Measurements from ENCODE around the gene ACADSB.

Gene ACADSB

DNA sequence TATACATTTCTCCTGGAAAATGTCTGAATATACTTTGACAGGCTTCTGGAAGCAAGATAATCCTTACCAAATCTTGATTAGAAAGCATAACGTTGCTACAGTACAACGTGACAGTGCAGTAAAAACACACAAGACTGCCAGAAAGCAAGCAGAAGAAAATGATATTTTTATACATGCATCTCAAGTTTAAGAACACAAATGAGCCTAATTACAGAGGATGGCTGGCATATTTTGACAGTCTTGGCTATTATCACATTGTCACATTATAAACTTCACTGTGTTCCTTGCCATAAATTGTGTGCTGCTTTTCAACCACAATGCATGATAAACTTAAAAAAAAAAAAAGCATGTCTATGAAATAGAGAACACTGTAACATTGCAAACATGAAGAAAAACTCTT lies 4.5 kb upstream of the ACADSB start:
- DNase-seq (ENCODE audit: low spot score) = no peak

DNA sequence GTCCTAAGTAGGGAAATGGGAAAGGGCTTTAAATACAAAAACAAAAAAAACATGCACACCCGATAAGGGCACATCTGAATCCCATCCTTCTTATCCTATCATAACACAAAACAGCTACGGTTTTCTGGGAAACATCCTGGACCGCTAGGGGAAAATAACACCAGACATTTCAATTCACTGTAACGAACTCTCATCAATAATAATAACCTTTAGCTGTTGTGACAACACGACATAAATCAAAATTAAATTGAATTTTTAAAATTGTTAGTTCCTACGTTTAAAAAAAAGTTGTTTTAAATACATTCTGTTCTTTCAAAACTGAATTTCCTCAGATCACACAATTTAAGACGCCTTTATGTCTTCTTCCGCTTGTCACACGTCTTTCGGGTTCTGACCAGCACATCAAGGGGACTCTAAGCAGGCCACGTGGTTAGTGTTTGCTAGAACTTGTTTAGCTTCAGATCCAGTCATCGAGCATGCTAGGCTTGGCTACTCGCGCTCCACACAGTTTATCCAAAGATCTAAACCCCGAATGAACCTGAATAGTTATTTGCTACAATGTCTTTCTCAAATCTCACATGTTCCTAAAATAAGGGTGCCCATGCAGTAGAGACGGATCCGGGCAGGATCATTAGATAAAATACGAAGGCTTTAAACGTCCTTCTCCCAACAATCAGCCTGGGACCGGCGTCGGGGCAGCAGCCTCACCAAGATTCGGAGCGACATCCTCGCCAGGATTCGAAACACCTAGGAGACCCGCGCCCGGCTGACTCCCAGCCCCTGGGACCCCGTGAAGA lies 1.1 kb upstream of the ACADSB start:
- peak; percentile 47 for DNase-seq (ENCODE audit: low spot score)

DNA sequence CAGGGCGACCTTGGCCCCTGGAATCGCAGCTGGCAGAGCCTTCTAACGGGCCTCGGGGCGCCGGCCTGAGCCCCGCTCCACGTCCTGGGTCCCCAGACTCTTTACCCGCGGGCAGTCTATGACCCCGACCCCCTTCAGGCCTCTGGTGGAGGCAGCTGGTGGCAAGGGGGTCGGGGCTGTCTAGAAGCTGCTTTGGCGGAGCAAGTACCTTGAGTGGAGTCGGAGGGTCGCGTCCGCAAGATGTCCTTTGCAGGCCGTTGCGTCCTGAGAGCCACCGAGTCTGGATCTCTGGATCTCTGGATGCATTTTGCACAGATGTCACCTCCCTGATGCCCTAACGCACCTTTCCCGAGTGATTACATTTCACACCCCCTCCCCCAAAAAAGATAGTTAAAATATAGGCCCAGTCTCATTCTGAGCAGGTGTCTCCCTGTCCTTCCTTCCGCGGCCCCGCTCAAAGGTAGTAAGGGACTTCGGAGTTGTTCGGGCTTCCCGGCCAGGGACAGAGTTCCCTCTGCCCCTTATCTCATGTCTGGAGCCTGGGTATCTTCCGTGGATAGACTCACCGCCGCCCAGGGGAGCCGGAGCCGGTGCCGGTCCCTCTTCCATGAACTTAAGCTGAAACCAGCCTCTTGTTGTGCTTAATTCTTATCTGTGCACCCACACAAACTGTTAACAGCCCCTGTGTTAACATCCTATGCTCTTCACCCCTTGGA lies 457 bp downstream of the ACADSB start:
- DNase-seq (ENCODE audit: low spot score) = no peak

DNA sequence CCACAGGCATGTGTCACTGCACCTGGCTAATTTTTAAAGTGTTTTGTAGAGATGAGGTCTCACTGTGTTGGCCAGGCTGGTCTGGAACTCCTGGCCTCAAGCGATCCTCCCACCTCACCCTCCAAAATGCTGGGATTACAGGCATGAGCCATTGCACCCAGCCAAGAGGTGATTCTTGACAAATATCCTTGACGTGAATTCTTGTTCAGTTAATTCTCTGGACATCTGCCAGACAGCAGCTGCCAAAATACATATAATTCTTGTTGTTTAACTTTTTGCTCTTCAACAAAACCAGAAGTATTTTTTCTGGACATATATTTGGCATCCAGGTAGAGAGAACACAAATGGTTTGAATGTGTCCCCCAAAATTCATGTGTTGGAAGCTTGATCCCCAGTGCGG lies 3.2 kb downstream of the ACADSB start:
- DNase-seq (ENCODE audit: low spot score) = no peak

DNA sequence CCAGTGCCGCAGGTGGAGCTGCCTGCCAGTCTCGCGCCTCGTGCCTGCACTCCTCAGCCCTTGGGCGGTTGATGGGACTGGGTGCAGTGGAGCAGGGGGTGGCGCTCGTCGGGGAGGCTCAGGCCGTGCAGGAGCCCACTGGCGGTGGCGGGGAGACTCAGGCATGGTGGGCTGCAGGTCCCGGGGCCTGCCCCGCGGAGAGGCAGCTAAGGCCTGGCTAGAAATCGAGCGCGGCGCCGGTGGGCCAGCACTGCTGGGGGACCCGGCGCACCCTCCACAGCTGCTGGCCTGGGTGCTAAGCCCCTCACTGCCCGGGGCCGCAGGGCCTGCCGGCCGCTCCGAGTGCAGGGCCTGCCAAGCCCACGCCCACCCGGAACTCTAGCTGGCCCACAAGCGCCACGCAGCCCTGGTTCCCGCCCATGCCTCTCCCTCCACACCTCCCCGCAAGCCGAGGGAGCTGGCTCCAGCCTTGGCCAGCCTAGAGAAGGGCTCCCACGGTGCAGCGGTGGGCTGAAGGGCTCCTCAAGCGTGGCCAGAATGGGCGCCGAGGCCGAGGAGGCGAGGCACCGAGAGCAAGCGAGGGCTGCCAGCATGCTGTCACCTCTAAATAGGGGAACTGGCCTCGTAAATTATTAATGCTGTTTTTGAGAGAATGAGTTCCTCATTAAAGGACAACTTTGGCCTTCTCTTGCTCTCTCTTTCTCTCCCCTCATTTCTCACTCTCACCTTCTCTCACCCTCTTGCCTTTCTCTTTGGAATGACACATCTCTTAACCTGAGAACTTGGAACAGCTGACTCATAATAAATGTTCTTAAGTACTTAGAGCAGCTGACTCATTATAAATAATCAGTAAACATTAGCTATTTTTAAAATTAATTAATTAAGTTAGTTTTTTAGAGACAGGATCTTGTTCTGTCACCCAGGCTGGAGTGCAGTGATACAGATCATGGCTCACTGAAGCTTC lies 4.9 kb downstream of the ACADSB start:
- no peak for DNase-seq (ENCODE audit: low spot score)

DNA sequence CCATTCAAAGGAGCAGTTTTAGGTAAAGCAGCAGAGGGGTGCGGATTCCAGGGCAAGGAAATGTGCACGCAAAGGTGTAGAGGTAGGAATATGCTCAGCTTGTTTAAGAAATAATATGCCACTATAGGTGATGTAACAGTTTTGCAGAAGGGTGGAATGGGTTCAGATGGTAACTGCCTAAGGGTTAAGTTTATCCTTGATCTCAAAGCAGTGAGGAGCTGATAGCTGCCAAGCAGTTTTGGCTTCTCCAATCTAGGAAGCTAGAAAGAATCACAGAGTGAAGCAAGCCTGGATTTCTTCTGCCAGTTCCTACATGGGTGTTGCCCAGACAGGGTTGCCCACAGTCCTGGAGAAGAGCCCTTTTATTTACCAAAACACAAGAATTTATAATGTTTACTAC lies 6.0 kb downstream of the ACADSB start:
- DNase-seq (ENCODE audit: low spot score) = no peak

DNA sequence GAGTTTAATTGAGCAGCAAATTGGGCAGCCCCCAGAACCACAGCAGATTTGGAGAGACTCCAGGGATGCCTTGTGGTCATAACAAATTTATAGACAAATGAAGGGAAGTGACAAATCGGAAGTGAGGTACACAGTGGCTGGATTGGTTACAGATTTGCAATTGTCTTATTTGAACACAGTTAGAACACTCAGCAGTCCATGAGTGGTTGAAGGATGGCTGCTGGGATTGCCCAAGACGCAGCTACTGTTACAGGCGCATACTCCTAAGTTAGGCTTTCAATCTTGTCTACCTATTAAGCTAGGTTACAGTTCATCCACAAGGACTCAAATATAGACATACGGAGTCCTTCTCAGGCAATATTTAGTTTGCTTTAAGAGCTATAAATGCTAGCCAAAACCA lies 7.4 kb downstream of the ACADSB start:
- no peak for DNase-seq (ENCODE audit: low spot score)

DNA sequence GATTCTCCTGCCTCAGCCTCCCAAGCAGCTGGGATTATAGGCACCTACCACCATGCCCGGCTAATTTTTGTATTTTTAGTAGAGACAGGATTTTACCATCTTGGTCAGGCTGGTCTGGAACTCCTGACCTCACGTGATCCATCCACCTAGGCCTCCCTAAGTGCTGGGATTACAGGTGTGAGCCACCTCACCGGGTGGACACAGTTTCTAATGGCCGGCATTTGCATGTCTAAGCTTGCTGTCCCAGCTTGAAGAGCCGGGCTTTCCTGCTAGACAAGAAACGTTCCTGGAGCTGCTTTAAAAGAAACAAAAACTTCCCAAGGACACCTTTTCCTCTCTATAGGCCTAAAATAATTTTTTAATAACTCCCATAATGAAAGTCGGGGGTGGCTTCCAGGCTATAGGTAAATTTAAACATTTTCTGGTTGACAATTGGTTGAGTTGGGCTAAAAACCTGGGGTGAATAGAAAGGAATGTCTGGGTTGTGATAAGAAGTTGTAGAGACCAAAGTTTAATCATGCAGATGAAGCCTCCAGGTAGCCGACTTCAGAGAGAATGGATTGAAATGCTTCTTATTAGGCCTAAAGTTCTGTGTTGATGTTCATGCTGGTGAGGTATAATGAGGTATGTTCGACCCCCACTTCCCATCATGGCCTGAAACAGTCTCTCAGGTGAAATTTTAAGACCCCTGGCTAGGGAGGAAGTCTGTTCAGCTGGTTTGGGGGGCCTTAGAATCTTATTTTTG lies 8.8 kb downstream of the ACADSB start:
- DNase-seq (ENCODE audit: low spot score) = no peak

DNA sequence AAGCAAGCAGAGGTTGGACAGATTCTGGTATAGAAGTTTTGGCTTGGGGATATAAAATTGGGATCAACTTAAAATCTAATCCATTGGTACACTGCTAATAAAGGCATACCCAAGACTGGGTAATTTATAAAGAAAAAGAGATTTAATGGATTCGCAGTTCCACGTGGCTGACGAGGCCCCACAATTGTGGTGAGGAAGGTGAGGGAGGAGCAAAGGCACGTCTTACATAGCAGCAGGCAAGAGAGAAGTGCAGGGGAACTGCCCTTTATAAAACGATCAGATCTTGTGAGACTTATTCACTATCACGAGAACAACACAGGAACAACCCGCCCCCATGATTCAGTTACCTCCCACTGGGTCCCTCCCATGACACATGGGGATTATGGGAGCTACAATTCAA lies 9.7 kb downstream of the ACADSB start:
- DNase-seq (ENCODE audit: low spot score) = no peak

DNA sequence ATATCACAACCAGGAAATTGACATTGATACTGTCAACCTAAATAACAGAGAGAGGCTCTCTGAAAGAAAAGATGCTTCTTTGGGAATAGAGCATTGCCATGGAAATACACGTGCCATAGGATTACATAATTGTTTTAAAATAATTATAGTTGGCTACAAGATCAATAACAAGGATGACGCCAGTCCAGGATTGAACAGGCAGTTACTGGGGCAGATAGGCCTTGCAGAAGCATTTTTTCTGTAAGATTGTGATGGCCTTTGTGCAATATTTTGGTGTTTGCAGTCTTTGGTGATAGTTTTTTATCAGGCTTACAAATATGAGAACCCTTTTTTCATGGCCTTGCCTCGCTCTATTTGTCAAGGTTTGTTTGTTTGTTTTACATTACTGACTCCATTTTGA lies 10.5 kb downstream of the ACADSB start:
- no peak for DNase-seq (ENCODE audit: low spot score)

DNA sequence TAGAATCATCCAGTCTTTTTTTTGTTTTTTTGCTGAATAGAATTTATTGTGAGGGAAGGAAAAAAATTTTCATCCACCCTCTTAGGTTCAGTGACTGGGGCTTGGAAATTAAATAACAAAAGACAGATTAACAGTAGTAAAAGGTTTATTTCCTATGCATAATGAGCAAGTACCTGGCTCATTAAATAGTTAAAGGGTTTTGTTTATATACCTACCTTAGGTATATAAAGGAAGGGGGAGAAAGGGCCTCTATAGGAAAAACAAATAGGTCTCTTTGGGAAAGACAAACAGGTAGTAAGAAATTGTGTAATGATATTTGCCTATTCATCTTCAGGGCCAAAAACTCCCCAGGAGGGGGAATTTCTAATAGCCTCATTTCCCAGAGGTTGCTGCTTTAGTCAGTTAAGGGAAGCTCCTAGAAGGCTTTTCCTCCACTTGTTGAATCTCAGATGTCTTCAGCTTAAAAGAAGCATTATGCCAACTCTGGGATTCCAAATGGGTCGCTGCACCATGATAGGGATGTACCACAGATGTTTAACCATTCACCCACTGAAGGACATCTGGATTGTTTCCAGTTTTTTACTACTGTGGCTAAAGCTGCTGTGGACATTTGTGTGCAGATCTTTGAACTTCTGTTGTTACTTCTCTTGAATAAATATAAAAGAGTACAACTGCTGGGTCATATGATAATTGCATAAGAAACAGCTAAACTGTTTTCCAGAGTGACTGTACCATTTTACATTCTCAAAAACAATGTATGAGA lies 11.3 kb downstream of the ACADSB start:
- DNase-seq (ENCODE audit: low spot score) = no peak

DNA sequence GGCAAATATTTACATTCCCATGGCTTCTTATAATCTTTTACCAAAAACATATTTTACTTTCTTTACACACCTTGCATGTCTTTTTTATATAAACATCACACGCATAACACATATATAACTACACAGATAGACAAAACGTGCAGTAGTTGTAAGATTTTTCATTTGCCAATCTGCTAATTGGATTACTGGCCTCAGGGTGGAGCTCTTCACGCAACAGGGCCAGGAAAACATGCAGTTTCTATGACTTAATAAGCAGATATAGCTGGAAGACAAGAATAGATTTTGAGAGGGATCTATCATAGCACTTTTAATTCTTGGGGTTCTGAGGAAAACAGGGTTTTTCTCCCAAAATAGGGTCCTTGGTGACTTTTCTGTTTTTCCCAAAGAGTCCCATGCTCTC lies 12.7 kb downstream of the ACADSB start:
- DNase-seq (ENCODE audit: low spot score) = no peak

DNA sequence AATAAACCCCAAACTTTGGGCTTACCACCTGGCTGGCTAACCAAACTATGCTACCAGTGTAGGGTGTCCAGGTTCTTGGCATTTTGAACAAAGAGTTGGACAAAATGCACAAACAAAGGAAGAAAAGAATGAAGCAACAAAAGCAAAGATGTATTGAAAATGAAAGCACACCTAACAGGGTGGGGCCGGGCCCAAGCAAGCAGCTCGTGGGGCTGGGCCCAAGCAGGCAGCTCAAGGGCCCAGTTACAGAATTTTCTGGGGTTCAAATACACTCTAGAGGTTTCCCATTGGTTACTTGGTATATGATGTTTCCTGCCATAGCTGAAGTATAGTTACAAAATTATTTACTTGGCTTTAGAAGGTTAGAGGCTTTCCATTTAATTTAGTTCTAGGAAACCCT lies 15.7 kb downstream of the ACADSB start:
- DNase-seq (ENCODE audit: low spot score) = no peak

DNA sequence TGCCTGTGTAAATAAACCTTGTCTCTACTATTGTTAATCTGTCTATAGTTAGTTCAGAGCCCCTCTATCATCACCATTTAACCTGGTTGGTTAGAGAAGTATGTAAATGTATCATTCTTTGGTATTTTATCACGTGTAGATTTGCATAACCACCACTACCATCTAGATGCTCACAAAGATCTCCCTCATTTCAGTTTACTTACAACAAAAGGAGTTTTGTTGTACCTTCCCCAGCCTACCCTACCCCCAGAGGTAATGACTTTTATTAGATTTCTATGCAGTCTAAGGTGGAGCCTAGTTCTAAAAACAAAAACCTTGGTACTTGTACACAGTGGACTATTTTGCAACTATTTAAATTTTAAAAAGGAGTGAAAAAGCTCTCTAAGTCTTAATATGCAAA lies 17.5 kb downstream of the ACADSB start:
- no peak for DNase-seq (ENCODE audit: low spot score)

DNA sequence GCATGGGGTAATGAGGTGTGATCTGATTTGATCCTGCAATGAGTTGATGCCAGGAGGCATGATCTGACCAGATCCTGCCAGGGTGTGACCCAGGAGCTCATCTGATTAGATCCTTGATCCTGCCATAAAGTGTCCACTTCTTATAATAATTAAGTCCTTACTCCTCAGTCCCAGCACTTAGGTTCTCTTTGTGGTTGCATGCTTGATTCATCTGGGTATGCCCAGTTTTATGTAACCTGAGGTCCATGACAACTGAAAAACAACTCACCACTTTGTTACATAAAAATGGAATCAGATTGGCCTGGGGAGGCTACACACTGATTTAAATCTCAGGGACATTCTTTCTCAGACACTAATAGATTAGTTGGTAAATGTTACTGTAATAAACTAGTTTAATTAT lies 19.1 kb downstream of the ACADSB start:
- DNase-seq (ENCODE audit: low spot score) = no peak

DNA sequence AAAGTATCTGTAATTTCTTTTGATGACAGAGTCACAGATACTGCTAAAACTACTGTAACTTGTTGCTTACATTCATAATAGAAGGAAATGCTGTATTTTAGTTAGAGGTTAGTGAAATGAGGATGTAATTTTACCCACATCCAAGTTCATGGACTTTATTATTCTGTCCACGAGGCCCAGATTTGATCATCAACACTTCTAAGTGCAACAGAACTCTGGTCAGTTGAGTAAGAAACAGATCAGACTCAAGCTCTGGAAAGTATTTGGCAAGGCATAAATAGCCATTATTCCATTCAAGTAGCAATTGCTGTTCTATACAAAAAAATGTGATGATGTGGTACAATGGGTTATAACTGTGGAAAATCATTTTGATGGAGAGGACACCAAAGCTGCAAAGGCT lies 22.3 kb downstream of the ACADSB start:
- no peak for DNase-seq (ENCODE audit: low spot score)

DNA sequence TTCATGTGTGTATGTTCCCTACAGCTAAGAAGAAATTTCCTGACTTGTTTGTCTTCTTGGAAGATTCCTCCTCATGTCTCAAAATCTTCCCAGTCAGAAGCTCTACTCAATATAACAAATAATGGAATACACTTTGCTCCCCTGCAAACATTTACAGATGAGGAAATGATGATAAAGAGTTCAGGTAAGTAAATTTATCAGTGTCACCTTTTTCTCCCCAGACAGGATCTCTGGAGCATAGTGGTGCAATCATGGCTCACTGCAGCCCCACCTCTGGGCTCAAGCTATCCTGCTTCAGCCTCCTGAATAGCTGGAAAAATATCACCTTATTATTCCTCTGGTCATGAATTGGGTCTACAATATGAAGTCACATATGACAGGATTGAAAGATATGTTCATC lies 25.5 kb downstream of the ACADSB start:
- no peak for DNase-seq (ENCODE audit: low spot score)

DNA sequence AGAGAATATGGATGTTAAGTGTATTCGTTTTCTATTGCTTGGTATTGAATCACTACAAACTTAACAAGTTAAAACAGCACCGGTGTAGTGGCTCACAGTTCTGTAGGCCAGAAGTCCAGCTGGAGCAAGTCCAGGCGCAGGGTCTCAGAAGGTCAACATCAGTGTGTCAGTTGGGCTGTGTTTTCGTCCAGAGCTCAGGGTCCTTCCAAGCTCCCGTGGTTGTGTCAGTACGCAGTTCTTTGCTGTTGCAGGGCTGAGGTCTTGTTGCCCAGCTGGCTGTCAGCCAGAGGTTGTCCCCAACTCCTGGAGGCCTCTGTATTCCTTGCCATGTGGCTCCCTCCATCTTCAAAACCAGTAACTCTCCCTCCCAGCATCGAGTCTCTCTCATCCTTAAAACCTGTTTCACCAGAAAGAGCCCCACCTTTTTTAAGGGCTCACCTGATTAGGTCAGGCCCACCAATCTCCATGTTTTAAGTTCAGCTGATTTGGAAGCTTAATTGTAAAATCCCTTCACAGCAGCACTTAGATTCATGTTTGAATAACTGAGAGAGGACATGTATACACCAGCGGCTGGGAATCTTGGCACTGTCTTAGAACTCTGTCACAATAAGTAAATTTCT lies 26.8 kb downstream of the ACADSB start:
- no peak for DNase-seq (ENCODE audit: low spot score)

DNA sequence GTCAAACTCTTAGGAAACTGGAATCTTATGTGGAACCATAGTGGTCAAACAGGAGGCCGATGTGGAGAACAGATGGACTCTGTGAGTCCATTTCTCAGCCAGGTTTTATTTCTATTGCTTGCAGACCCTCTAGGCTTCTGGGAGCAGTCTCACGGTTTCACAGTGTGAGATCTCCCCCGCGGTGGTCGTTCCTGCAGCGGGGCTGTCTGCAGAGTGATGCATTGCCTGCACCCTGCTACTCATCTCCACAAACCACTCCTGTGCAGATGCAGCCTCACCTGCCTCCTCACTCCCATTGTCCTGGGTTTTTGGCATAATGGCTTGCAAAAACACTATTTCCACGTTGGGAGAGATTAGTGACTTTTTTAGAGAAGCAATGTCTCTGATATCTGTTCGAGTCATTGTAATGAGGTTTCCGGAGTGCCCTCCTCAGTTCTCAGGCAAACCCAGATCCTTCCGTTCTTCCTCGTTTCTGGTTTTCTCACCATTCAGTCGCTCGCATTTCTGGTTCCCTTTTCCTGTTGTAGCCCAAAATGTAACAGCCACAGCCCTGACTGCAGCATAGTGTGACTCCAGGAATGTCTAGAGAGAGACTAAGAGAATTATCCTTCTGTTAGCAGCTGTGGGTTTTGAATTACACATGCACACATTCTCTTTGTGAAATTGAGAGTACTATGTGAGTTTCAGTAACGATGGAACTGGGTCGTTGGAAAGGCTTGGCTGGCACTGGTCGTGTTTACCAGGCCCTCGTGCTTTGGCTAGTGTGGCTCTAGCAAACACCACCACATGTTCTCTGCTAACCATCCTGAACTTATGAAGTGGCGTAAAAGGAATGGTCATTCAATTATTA lies 30.2 kb downstream of the ACADSB start:
- DNase-seq (ENCODE audit: low spot score) = no peak

DNA sequence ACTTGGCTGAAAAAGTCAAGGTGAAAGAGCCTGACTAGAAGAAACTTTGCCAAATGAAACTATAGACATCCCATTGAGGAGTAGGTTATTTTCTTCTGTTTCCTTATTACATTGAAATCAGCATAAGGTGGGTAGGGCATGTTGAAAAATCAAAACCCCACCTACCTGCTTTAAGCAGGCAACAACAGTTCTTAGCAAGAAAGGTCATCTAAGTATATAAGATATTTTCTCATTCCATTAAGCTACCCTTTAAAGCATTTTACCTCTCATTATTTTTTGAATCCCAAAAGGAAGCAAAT lies 30.8 kb downstream of the ACADSB start:
- DNase-seq (ENCODE audit: low spot score) = no peak
